Measurements from ENCODE around the gene CLCF1.

CLCF1 gene

DNA sequence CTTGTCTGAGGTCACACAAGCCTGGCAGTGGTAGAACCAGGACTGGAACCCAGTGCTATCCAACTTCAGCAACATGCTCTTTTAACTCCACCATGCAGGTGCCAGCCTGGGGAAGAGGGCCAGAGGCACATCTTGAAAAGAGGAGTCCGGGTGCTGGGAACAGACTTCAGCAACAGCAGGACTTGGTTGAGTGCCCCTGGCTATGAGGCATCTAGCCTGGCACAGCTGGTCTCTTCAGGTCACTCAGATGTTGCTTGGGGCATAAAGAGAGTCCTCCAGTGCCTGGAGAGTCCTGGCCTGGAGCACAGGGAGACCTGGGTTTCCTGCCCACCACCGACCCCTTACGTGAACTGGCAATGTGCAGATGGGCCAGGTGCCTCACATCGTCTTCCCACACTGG is 5.1 kb upstream of the CLCF1 start:
- Histone ChIP-seq H2AFZ (ENCODE audit: low read length) (no peak overlapping the region), H3K4me3 (ENCODE audit: low read length, poor library complexity, severe bottlenecking) (no peak overlapping the region), H3K4me1 (ENCODE audit: insufficient read depth, low read length, poor library complexity, severe bottlenecking) (peaks cover 18% of the 10 kb centered on the region), H3K36me3 (ENCODE audit: insufficient read depth, low read length) (no peaks in the 10 kb centered on the region), H3K9me3 (ENCODE audit: insufficient read depth, low read depth, low read length) (no peaks in the 10 kb centered on the region), H3K9me2 (replicated peaks; ENCODE audit: low read depth, low read length) (no peaks in the 10 kb centered on the region), H3F3A (ENCODE audit: low read depth) (no peaks in the 10 kb centered on the region), H4K20me1 (ENCODE audit: insufficient read depth, low read length, poor library complexity, severe bottlenecking) (no peaks in the 10 kb centered on the region), H3K79me2 (ENCODE audit: insufficient read depth, low read length) (no peaks in the 10 kb centered on the region), H3K27me3 (ENCODE audit: insufficient read depth, low read length, poor library complexity, severe bottlenecking) (no peaks in the 10 kb centered on the region), H3K9ac (ENCODE audit: low read depth, low read length, poor library complexity, severe bottlenecking) (no peak overlapping the region), H3K4me2 (ENCODE audit: low read depth, low read length, poor library complexity, severe bottlenecking) (no peak overlapping the region)
- TF ChIP-seq CTCF (conservative IDR thresholded peaks at IDR 0.05; ENCODE audit: low read length) (no peak), EZH2phosphoT487 (IDR thresholded peaks at IDR 0.05; ENCODE audit: borderline replicate concordance) (no peak)

GRCh38 chr11:67376873-67377808 is 3.7 kb upstream of the CLCF1 start:
- no peak overlapping the region for H3K4me3 ChIP-seq (ENCODE audit: low read length, poor library complexity, severe bottlenecking)
- no peaks in the 10 kb centered on the region for H3K9me3 ChIP-seq (ENCODE audit: insufficient read depth, low read depth, low read length)
- H4K20me1 ChIP-seq (ENCODE audit: insufficient read depth, low read length, poor library complexity, severe bottlenecking): no peaks in the 10 kb centered on the region
- TF ChIP-seq EZH2phosphoT487 (IDR thresholded peaks at IDR 0.05; ENCODE audit: borderline replicate concordance) (no peak), CTCF (conservative IDR thresholded peaks at IDR 0.05; ENCODE audit: low read length) (no peak)
- H3K27me3 ChIP-seq (ENCODE audit: insufficient read depth, low read length, poor library complexity, severe bottlenecking): no peaks in the 10 kb centered on the region
- peaks cover 25% of the 10 kb centered on the region for H3K4me1 ChIP-seq (ENCODE audit: insufficient read depth, low read length, poor library complexity, severe bottlenecking)
- no peaks in the 10 kb centered on the region for H3K9me2 ChIP-seq (replicated peaks; ENCODE audit: low read depth, low read length)
- H3K36me3 ChIP-seq (ENCODE audit: insufficient read depth, low read length): no peaks in the 10 kb centered on the region
- H3K79me2 ChIP-seq (ENCODE audit: insufficient read depth, low read length): no peaks in the 10 kb centered on the region
- no peak overlapping the region for H2AFZ ChIP-seq (ENCODE audit: low read length)
- no peak overlapping the region for H3K4me2 ChIP-seq (ENCODE audit: low read depth, low read length, poor library complexity, severe bottlenecking)
- H3F3A ChIP-seq (ENCODE audit: low read depth): no peaks in the 10 kb centered on the region
- H3K9ac ChIP-seq (ENCODE audit: low read depth, low read length, poor library complexity, severe bottlenecking): no peak overlapping the region

DNA sequence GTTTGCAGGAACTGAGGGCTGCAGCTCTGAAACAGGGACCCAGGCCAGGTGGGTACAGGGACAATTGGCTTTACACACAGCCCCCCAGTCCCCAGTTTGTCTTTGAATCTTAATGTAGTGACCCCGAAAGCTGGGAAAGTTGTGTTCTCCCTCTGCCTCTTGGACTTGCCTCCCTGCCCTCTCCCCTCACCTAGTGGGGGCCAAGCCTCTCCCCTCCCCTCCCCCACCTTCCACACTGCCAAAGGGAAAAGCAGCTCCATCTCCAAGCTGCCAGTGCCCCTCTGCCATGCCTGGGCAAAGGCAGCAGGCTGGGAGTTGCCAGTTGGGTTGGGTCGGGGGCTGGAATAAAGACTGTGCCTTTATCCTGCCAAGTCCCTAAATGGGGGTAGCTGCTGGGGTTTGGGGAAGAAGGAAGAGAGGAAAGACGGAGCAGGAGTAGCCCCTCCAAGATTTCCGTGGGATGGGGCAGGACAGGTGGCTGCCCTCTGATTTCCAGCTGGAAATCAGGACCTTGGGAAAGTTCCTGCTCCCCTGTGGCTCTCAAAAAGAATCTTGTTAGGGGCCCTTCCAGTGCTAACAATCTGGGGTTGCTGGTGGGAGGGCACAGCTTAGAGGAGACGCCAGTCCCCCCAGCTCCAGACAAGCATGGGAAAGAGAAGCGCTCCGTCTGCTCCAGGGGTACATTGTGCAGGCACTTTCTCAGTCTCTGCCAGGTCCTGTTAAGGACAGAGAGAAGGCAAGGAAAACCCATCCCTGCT is 2.8 kb upstream of the CLCF1 start:
- H3K9me2 ChIP-seq (replicated peaks; ENCODE audit: low read depth, low read length): no peaks in the 10 kb centered on the region
- TF ChIP-seq CTCF (conservative IDR thresholded peaks at IDR 0.05; ENCODE audit: low read length) (no peak), EZH2phosphoT487 (IDR thresholded peaks at IDR 0.05; ENCODE audit: borderline replicate concordance) (no peak)
- H4K20me1 ChIP-seq (ENCODE audit: insufficient read depth, low read length, poor library complexity, severe bottlenecking): no peaks in the 10 kb centered on the region
- no peak overlapping the region for H3K9ac ChIP-seq (ENCODE audit: low read depth, low read length, poor library complexity, severe bottlenecking)
- no peak overlapping the region for H3K4me3 ChIP-seq (ENCODE audit: low read length, poor library complexity, severe bottlenecking)
- H3K27me3 ChIP-seq (ENCODE audit: insufficient read depth, low read length, poor library complexity, severe bottlenecking): no peaks in the 10 kb centered on the region
- H3K36me3 ChIP-seq (ENCODE audit: insufficient read depth, low read length): no peaks in the 10 kb centered on the region
- H3K9me3 ChIP-seq (ENCODE audit: insufficient read depth, low read depth, low read length): no peaks in the 10 kb centered on the region
- 0 out of 2 replicates have a peak, but pooled peaks cover 4% of the 10 kb centered on the region for H3K79me2 ChIP-seq (ENCODE audit: insufficient read depth, low read length)
- H3K4me2 ChIP-seq (ENCODE audit: low read depth, low read length, poor library complexity, severe bottlenecking): no peak overlapping the region
- peaks cover 34% of the 10 kb centered on the region for H3K4me1 ChIP-seq (ENCODE audit: insufficient read depth, low read length, poor library complexity, severe bottlenecking)
- H2AFZ ChIP-seq (ENCODE audit: low read length): no peak overlapping the region
- H3F3A ChIP-seq (ENCODE audit: low read depth): no peaks in the 10 kb centered on the region
